ENCODE measurements around the gene AHNAK. TPM values are rescaled to one million over a fixed set of nuclear protein-coding genes. Genes with fewer than 3 reads are reported as not detected.
A peak's percentile ranks its signal among the peaks of the same experiment; 100 is the strongest.

AHNAK gene
- total and polyA plus RNA-seq, 2 of the 8 experiments (the other 6 are each of a cell fraction or from before 2014, with no cell fraction given), result 2.0 to 5.8 TPM

GRCh38 chr11:62588966-62589637, 42.5 kb upstream of the AHNAK start:
- Histone ChIP-seq H3K9me3 (ENCODE audit: insufficient read depth in 2 of 2, low read depth in 1 of 2, low read length in 1 of 2) (no peaks in the 10 kb centered on the region), H4K20me1 (replicated peaks in 1 of 2; ENCODE audit: control insufficient read depth in 1 of 2, insufficient read depth in 2 of 2, low read length in 2 of 2) (peaks cover 0 to 2% of the 10 kb centered on the region in 2 experiments), H4K8ac (ENCODE audit: extremely low read depth, insufficient read depth, low read length) (no peak overlapping the region), H3K18ac (ENCODE audit: extremely low read depth, low read length) (no peak overlapping the region), H3K14ac (ENCODE audit: insufficient read length) (no peak overlapping the region), H4K5ac (ENCODE audit: insufficient read length, low read depth, low read length) (no peak overlapping the region), H3K79me1 (ENCODE audit: low read depth, low read length) (peaks cover 4% of the 10 kb centered on the region; the same call in 1 of the 2 replicates), H2AK5ac (ENCODE audit: low read depth, low read length) (no peak overlapping the region), H3K36me3 (ENCODE audit: control insufficient read depth in 2 of 4, insufficient read depth in 4 of 4, low read length in 3 of 4) (peaks cover 0 to 31% (median 5%) of the 10 kb centered on the region in 4 experiments; a peak in 6 of 8 replicates), H3K4me3 (ENCODE audit: extremely low read depth in 1 of 4, insufficient read depth in 2 of 4, low read depth in 3 of 4, low read length in 4 of 4) (no peak overlapping the region), H2BK20ac (ENCODE audit: low read length) (no peak overlapping the region), H3K23me2 (ENCODE audit: low read depth, low read length) (peaks cover 6% of the 10 kb centered on the region), H2BK15ac (ENCODE audit: low read length) (no peak overlapping the region), H4K91ac (replicated peaks; ENCODE audit: insufficient read length, low read length) (no peak overlapping the region), H2BK120ac (replicated peaks; ENCODE audit: low read depth, low read length) (no peak overlapping the region), H3K4me2 (ENCODE audit: insufficient read depth in 1 of 2, low read depth in 2 of 2, low read length in 2 of 2) (no peak overlapping the region), H2BK12ac (ENCODE audit: low read depth, low read length) (no peak overlapping the region), H3K79me2 (ENCODE audit: control insufficient read depth in 1 of 2, insufficient read depth in 2 of 2, low read length in 2 of 2) (peaks cover 0 to 18% of the 10 kb centered on the region in 2 experiments; a peak in 2 of 4 replicates), H3K56ac (replicated peaks; ENCODE audit: insufficient read length, low read depth, low read length) (no peak overlapping the region), H3K9ac (replicated peaks in 1 of 4; ENCODE audit: extremely low read depth in 1 of 4, low read depth in 3 of 4, low read length in 3 of 4) (no peak overlapping the region; a peak in 1 of 7 replicates), H3K27me3 (replicated peaks in 1 of 4; ENCODE audit: control insufficient read depth in 3 of 4, extremely low read depth in 1 of 4, insufficient read depth in 3 of 4, low read length in 3 of 4) (no peaks in the 10 kb centered on the region), H3K4me1 (replicated peaks in 1 of 4; ENCODE audit: control insufficient read depth in 3 of 4, insufficient read depth in 4 of 4, low read length in 3 of 4) (peaks cover 0 to 3% (median under 1%) of the 10 kb centered on the region in 4 experiments; a peak in 5 of 7 replicates), H3K4ac (replicated peaks; ENCODE audit: insufficient read length, low read depth, low read length) (no peak overlapping the region), H3K23ac (ENCODE audit: insufficient read length) (no peak overlapping the region), H3K27ac (ENCODE audit: low read depth, low read length) (no peak overlapping the region), H2AFZ (ENCODE audit: low read length) (no peak overlapping the region), H2BK5ac (ENCODE audit: low read depth, low read length) (no peak overlapping the region)
- POLR2A ChIA-PET (ENCODE audit: partially characterized antibody), result interaction anchor here (0.5 to 9.7 kb wide), 4 partner anchors 10 to 76 kb away, joined by 3 to 167 read pairs (median 4); partner anchors contain the start of genes C11orf98, CSKMT, EEF1G and MTA2
- no peak for DNase-seq (ENCODE audit: low read depth in 1 of 2, low spot score in 2 of 2)
- FAIRE-seq, result no peak
- CTCF ChIA-PET (ENCODE audit: partially characterized antibody), result interaction anchor here (0.6 to 2.5 kb wide), 17 partner anchors 12 to 260 kb away, joined by 3 to 15 read pairs (median 4); partner anchors contain the start of genes B3GAT3, C11orf98, CSKMT and INTS5
- 80% methylated on average over 18 of the region's 18 CpGs; no CpG with 5 or more reads in 1 of the 2 experiments for WGBS, 2 experiments (ENCODE audit: extremely low coverage in 1 of 2, insufficient coverage in 1 of 2, insufficient read length in 1 of 2, insufficient replicate concordance in 2 of 2, low coverage in 1 of 2, low lambda C conversion rate in 2 of 2, missing lambda C conversion rate in 1 of 2)
- peak in 2 of 3 experiments; percentile 16 to 45; a peak in 3 of 4 replicates for TF ChIP-seq CTCF (IDR thresholded peaks at IDR 0.05; ENCODE audit: control extremely low read depth in 1 of 3, insufficient read depth in 1 of 3, low read depth in 1 of 3, low read length in 3 of 3)
- no peak for TF ChIP-seq SIRT6 (IDR thresholded peaks at IDR 0.05; ENCODE audit: low read length)
